B cell (primary cell): ENCODE data around the gene KDM1B. TPM values are rescaled to one million over a fixed set of nuclear protein-coding genes. Genes with fewer than 3 reads are reported as not detected.
"Not testable (repeated sequence)": the region's sequence is repeated elsewhere in the genome, so short reads cannot be mapped to it uniquely, and the experiment has no call there.

Source experiments
- ATAC-seq: fragments of 200-7000 bp; cut with Tn5 transposase; one replicate; pipeline ENCODE4 v1.10.0; 2021; ENCODE audit warnings: low read depth, mild to moderate bottlenecking, moderate number of reproducible peaks, moderate library complexity
- CTCF ChIA-PET: fragments of 350-600 bp; sonication (Branson Sonifier 250); formaldehyde crosslinking; loops from one replicate; lab custom pipeline; 2021; ENCODE audit warnings: antibody characterized with exemption, inconsistent platforms; lab: Charles Lee
- POLR2A ChIA-PET: fragments of 350-600 bp; sonication (Branson Sonifier 250); formaldehyde crosslinking; loops from one replicate; lab custom pipeline; 2021; ENCODE audit warnings: antibody characterized with exemption; lab: Charles Lee
- DNase-seq: peaks from one replicate; pipeline ENCODE4 v3.0.0; 2013
- H2AFZ ChIP-seq: 2 replicates; pipeline ENCODE4 v1.6.1; 2012; ENCODE audit warnings: mild to moderate bottlenecking, low read depth, low read length; ENCODE audit not compliant: insufficient read depth, poor library complexity, severe bottlenecking
- H3K27ac ChIP-seq, 2 donors: 1 replicate in 1 of 2; 2 replicates in 1 of 2; pipeline ENCODE4 v1.5.1; 2012 to 2013; ENCODE audit warnings: low read length in 2 of 2, mild to moderate bottlenecking in 2 of 2, moderate library complexity in 1 of 2
- H3K27me3 ChIP-seq, 4 experiments: fragments of 200-600 bp in 1 of 4; sonication (generic) in 1 of 4; replicated peaks in 1 of 4; 1 replicate in 2 of 4; 2 replicates in 2 of 4; pipeline versions ENCODE4 v1.6.1 to v1.7.0; 2013 to 2016; ENCODE audit warnings: low read length in 3 of 4, mild to moderate bottlenecking in 2 of 4, mixed read lengths in 1 of 4, moderate library complexity in 1 of 4; ENCODE audit not compliant: insufficient read depth in 4 of 4, control insufficient read depth in 3 of 4; ENCODE audit errors: control extremely low read depth in 1 of 4
- H3K36me3 ChIP-seq, 2 experiments: replicated peaks in 1 of 2; 1 replicate in 1 of 2; 2 replicates in 1 of 2; pipeline versions ENCODE4 v1.6.1 to v1.7.1; 2013; ENCODE audit warnings: low read length in 1 of 2; ENCODE audit not compliant: insufficient read depth in 2 of 2, control insufficient read depth in 1 of 2; ENCODE audit errors: control extremely low read depth in 1 of 2, extremely low read depth in 1 of 2
- H3K4me1 ChIP-seq, 2 donors: fragments of 200-600 bp in 1 of 2; sonication (generic) in 1 of 2; 1 replicate in 1 of 2; 2 replicates in 1 of 2; pipeline versions ENCODE4 v1.5.1 to v1.6.1; 2013 to 2017; ENCODE audit warnings: low read length in 2 of 2; ENCODE audit not compliant: control insufficient read depth in 2 of 2, insufficient read depth in 2 of 2
- H3K4me2 ChIP-seq: replicated peaks from 2 replicates; pipeline ENCODE3; 2012; ENCODE audit warnings: mild to moderate bottlenecking, low read depth, low read length; ENCODE audit not compliant: poor library complexity, severe bottlenecking
- H3K4me3 ChIP-seq, 5 experiments: fragments of 200-600 bp in 1 of 5; sonication (generic) in 1 of 5; 1 replicate in 3 of 5; 2 replicates in 2 of 5; pipeline versions ENCODE4 v1.5.1 to v1.7.0; 2011 to 2016; ENCODE audit warnings: low read length in 4 of 5, mild to moderate bottlenecking in 4 of 5, low read depth in 2 of 5, control low read depth in 1 of 5, moderate library complexity in 1 of 5; ENCODE audit not compliant: insufficient read depth in 1 of 5; ENCODE audit errors: control extremely low read depth in 1 of 5, extremely low read depth in 1 of 5
- H3K79me2 ChIP-seq: fragments of 200-600 bp; sonication (generic); one replicate; pipeline ENCODE4 v1.6.0; 2016; ENCODE audit warnings: low read length; ENCODE audit not compliant: control insufficient read depth, insufficient read depth
- H3K9ac ChIP-seq: fragments of 200-600 bp; sonication (generic); 2 replicates; pipeline ENCODE4 v1.6.1; 2017; ENCODE audit warnings: mild to moderate bottlenecking, low read length, moderate library complexity
- H3K9me3 ChIP-seq, 3 donors: one replicate each; pipeline versions ENCODE4 v1.6.1 to v1.7.1; 2013; ENCODE audit warnings: low read length in 2 of 3; ENCODE audit not compliant: control insufficient read depth in 2 of 3, insufficient read depth in 1 of 3; ENCODE audit errors: control extremely low read depth in 1 of 3
- H4K20me1 ChIP-seq: 2 replicates; pipeline ENCODE4 v1.6.0; 2012; ENCODE audit warnings: mild to moderate bottlenecking, low read length; ENCODE audit not compliant: insufficient read depth, control insufficient read depth, poor library complexity, severe bottlenecking
- H3K27ac Mint-ChIP-seq: one replicate; pipeline ENCODE4 v1.8.0; 2021; ENCODE audit warnings: mixed read lengths
- H3K27me3 Mint-ChIP-seq: one replicate; pipeline ENCODE4 v1.8.0; 2021; ENCODE audit warnings: mixed read lengths
- H3K4me1 Mint-ChIP-seq: one replicate; pipeline ENCODE4 v1.8.0; 2021; ENCODE audit warnings: mixed read lengths
- H3K4me3 Mint-ChIP-seq: one replicate; pipeline ENCODE4 v1.8.0; 2021; ENCODE audit warnings: mixed read lengths
- H3K9me3 Mint-ChIP-seq: one replicate; pipeline ENCODE4 v1.8.0; 2022; ENCODE audit warnings: mixed read lengths; ENCODE audit not compliant: insufficient read depth
- EZH2 ChIP-seq: IDR thresholded peaks from 2 replicates; pipeline ENCODE4 v1.6.1; 2012; ENCODE audit warnings: borderline replicate concordance, low read depth, mild to moderate bottlenecking, moderate library complexity, low read length; ENCODE audit not compliant: insufficient read depth, poor library complexity, severe bottlenecking
- WGBS: methylation state at CpG from one replicate; pipeline ENCODE4 v1.1.5; 2013; ENCODE audit warnings: missing lambda C conversion rate; ENCODE audit not compliant: insufficient coverage; 5-methylcytosine and 5-hydroxymethylcytosine counted together
- intact Hi-C: fragments of 100-400 bp; cut with micrococcal nuclease; formaldehyde crosslinking; loops from one replicate; pipeline ENCODE4 v1.10.0; 2022
- polyA plus RNA-seq: library from polyadenylated mRNA; depleted of rRNA; stranded (reverse); fragments of >200 nt; gene quantifications from 2 replicates; pipeline ENCODE4 v1.2.3, GENCODE V29; 2012
- total RNA-seq, 2 donors: library from RNA; stranded (reverse); fragments of 120-200 nt in 1 of 2; gene quantifications; 1 replicate in 1 of 2; 2 replicates in 1 of 2; pipeline versions ENCODE4 v1.2.3 to v1.2.4, GENCODE V29; 2013 to 2022
- TF ChIP-seq, protein P1 (sequence below): fragments of 200-600 bp; IDR thresholded peaks from one replicate; pipeline ENCODE4 v1.8.0; 2022; ENCODE audit warnings: antibody characterized with exemption, mild to moderate bottlenecking

Gene KDM1B
- total and polyA plus RNA-seq, 2 donors (not counting 1 experiment from before 2014, with no cell fraction given): 10.9 to 16.0 TPM

DNA sequence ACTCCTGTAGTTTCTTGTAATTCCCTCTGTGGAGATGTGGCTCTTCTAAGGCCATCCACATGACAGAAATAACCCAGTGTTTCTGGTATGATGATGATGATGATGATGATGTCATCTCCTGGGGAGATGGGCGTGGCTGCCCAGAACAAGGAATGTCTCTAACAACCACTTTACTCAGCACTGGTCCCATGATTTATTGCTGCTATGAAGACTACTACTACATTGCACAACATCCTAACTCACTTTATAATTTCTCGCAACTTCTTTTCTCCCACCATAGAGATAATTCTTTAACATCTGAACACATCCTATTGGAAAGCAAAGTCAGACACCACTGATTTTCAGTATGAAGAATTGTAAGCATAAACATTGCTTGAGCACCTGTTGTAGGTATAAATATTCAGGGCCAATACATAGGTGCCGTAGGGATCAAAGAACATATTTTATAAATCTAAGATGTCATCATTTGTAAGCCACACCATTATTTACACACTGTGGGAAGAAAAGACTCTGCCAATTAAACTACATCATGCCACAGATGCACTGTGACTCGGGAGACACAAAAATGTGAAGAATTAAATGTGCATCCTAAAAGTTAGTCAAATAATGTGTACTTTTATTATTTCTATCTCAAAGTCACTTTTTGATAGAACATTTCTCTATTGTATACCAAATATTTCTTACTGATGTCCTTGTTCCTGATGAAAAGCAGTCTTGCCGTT lies 6.8 kb upstream of the KDM1B start:
- no peaks in the 10 kb centered on the region for H3K9me3 Mint-ChIP-seq
- ChIA-PET POLR2A (no interaction called here), CTCF (no interaction called here)
- Histone ChIP-seq H4K20me1 (no peaks in the 10 kb centered on the region), H3K27me3 (no peaks in the 10 kb centered on the region), H3K9me3 (no peaks in the 10 kb centered on the region), H3K4me3 (no peak overlapping the region), H3K79me2 (no peaks in the 10 kb centered on the region), H3K9ac (no peak overlapping the region), H3K36me3 (peaks cover 0 to 12% of the 10 kb centered on the region in 2 experiments), H3K4me1 (peaks cover 7 to 8% of the 10 kb centered on the region in 2 donors), H3K27ac (no peak overlapping the region), H3K4me2 (no peak overlapping the region), H2AFZ (no peak overlapping the region)
- ATAC-seq (no peak), DNase-seq (no peak)
- H3K4me3 Mint-ChIP-seq: no peak overlapping the region
- 100% methylated on average over 1 of the region's 5 CpGs for WGBS
- H3K4me1 Mint-ChIP-seq: peaks cover 8% of the 10 kb centered on the region
- no peak overlapping the region for H3K27ac Mint-ChIP-seq
- intact Hi-C loops: no loop called here
- TF ChIP-seq, protein P1, sequence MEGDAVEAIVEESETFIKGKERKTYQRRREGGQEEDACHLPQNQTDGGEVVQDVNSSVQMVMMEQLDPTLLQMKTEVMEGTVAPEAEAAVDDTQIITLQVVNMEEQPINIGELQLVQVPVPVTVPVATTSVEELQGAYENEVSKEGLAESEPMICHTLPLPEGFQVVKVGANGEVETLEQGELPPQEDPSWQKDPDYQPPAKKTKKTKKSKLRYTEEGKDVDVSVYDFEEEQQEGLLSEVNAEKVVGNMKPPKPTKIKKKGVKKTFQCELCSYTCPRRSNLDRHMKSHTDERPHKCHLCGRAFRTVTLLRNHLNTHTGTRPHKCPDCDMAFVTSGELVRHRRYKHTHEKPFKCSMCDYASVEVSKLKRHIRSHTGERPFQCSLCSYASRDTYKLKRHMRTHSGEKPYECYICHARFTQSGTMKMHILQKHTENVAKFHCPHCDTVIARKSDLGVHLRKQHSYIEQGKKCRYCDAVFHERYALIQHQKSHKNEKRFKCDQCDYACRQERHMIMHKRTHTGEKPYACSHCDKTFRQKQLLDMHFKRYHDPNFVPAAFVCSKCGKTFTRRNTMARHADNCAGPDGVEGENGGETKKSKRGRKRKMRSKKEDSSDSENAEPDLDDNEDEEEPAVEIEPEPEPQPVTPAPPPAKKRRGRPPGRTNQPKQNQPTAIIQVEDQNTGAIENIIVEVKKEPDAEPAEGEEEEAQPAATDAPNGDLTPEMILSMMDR: no peak
- no peak for TF ChIP-seq EZH2
- no peaks in the 10 kb centered on the region for H3K27me3 Mint-ChIP-seq

DNA sequence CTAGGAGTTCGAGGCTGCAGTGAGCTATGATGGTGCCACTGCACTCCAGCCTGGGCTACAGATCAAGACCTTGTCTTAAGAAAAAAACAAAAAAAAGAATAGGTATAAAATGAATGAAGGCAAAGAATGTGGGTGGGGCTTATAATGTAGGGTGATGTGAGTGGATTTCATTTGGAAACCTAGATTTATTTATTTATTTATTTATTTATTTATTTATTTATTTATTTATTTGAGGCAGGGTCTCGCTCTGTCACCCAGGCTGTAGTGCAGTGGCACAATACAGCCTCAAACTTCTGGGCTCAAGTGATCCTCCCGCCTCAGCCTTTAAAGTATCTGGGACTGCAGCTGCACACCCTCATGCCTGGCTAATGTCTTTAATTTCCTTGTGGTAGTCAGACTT lies 3.8 kb upstream of the KDM1B start:
- H3K4me3 Mint-ChIP-seq, H3K27me3 ChIP-seq, H3K9me3 ChIP-seq, H3K9me3 Mint-ChIP-seq, H2AFZ ChIP-seq, CTCF ChIA-PET, DNase-seq, H3K27me3 Mint-ChIP-seq, H4K20me1 ChIP-seq, H3K79me2 ChIP-seq, intact Hi-C loops, H3K36me3 ChIP-seq, H3K27ac Mint-ChIP-seq, H3K4me2 ChIP-seq, H3K27ac ChIP-seq, H3K9ac ChIP-seq, H3K4me3 ChIP-seq, ATAC-seq: not testable (repeated sequence)
- POLR2A ChIA-PET: interaction anchor here (0.6 kb wide), 1 partner anchor 551 kb away, joined by 5 read pairs; the partner anchor contains the start of gene FAM8A1
- H3K4me1 Mint-ChIP-seq: peaks cover 21% of the 10 kb centered on the region
- 100% methylated on average over 3 of the region's 3 CpGs for WGBS
- H3K4me1 ChIP-seq: peaks cover 21 to 25% of the 10 kb centered on the region in 2 donors
